WTC11 (cell line): ENCODE results near the gene ITK. TPM values are rescaled to one million over a fixed set of nuclear protein-coding genes. Genes with fewer than 3 reads are reported as not detected.
A peak's percentile ranks its signal among the peaks of the same experiment; 100 is the strongest.

ENCODE experiments used
- ATAC-seq: fragments of 200-7000 bp; cut with Tn5 transposase; 2 replicates; pipeline ENCODE4 v1.10.0; 2021; ENCODE audit warnings: mild to moderate bottlenecking, moderate library complexity
- CTCF ChIA-PET: fragments of 300-600 bp; sonication (Branson Sonifier 250); formaldehyde crosslinking; loops from one replicate; lab custom pipeline; 2021; ENCODE audit warnings: antibody characterized with exemption; lab: Charles Lee
- POLR2A ChIA-PET: fragments of 350-600 bp; sonication (Branson Sonifier 250); formaldehyde crosslinking; loops from one replicate; lab custom pipeline; 2021; ENCODE audit warnings: antibody characterized with exemption; lab: Charles Lee
- DNase-seq: peaks from one replicate; pipeline ENCODE4 v3.0.0; 2021; ENCODE audit warnings: low spot score
- H3K27ac Mint-ChIP-seq: 2 replicates; pipeline ENCODE4 v1.8.0; 2021; ENCODE audit warnings: mixed read lengths
- H3K27me3 Mint-ChIP-seq: 2 replicates; pipeline ENCODE4 v1.8.0; 2021; ENCODE audit warnings: low read depth, mild to moderate bottlenecking, moderate library complexity, mixed read lengths
- H3K36me3 Mint-ChIP-seq: 2 replicates; pipeline ENCODE4 v1.8.0; 2021; ENCODE audit warnings: mixed read lengths
- H3K4me1 Mint-ChIP-seq: 2 replicates; pipeline ENCODE4 v1.8.0; 2022; ENCODE audit warnings: mixed read lengths
- H3K4me3 Mint-ChIP-seq: 2 replicates; pipeline ENCODE4 v1.8.0; 2021; ENCODE audit warnings: mild to moderate bottlenecking, moderate library complexity, mixed read lengths
- H3K9me3 Mint-ChIP-seq: 2 replicates; pipeline ENCODE4 v1.8.0; 2021; ENCODE audit warnings: mixed read lengths
- ESRRA ChIP-seq: sonication (generic); formaldehyde crosslinking; IDR thresholded peaks from 2 replicates; pipeline ENCODE4 v1.8.1; 2022; ENCODE audit warnings: mild to moderate bottlenecking, missing genetic modification reagents, borderline replicate concordance
- FOXK1 ChIP-seq: sonication (generic); formaldehyde crosslinking; IDR thresholded peaks from 2 replicates; pipeline ENCODE4 v1.8.0; 2022; ENCODE audit warnings: mild to moderate bottlenecking, moderate library complexity, missing genetic modification reagents
- KAT7 ChIP-seq: sonication (generic); formaldehyde crosslinking; IDR thresholded peaks from 2 replicates; pipeline ENCODE4 v1.8.1; 2023; ENCODE audit warnings: missing genetic modification reagents, mild to moderate bottlenecking, borderline replicate concordance
- NFATC4 ChIP-seq: fragments of 250-450 bp; sonication (Bioruptor Pico); IDR thresholded peaks from 2 replicates; pipeline ENCODE4 v1.9.0; 2021; ENCODE audit warnings: mild to moderate bottlenecking
- NFYB ChIP-seq: sonication (generic); formaldehyde crosslinking; conservative IDR thresholded peaks from 2 replicates; pipeline ENCODE4 v1.8.0; 2022; ENCODE audit warnings: low read depth, missing genetic modification reagents
- NR3C1 ChIP-seq: sonication (generic); formaldehyde crosslinking; conservative IDR thresholded peaks from 2 replicates; pipeline ENCODE4 v1.8.1; 2023; ENCODE audit warnings: low read depth, mild to moderate bottlenecking, missing genetic modification reagents
- RORB ChIP-seq: fragments of 250-450 bp; sonication (Bioruptor Pico); IDR thresholded peaks from 2 replicates; pipeline ENCODE4 v1.9.0; 2021; ENCODE audit warnings: mild to moderate bottlenecking
- SP1 ChIP-seq: sonication (generic); formaldehyde crosslinking; conservative IDR thresholded peaks from 2 replicates; pipeline ENCODE4 v1.8.1; 2022; ENCODE audit warnings: missing genetic modification reagents
- TEAD1 ChIP-seq: sonication (generic); formaldehyde crosslinking; IDR thresholded peaks from 2 replicates; pipeline ENCODE4 v1.8.0; 2022; ENCODE audit warnings: mild to moderate bottlenecking, missing genetic modification reagents
- total RNA-seq: library from RNA; stranded (reverse); gene quantifications from 3 replicates; pipeline ENCODE4 v1.2.3, GENCODE V29; 2021
- TF ChIP-seq, protein P1 (sequence below): fragments of 250-450 bp; sonication (Bioruptor Pico); IDR thresholded peaks from 2 replicates; pipeline ENCODE4 v1.9.0; 2021; ENCODE audit warnings: mild to moderate bottlenecking, borderline replicate concordance
- TF ChIP-seq, protein P2 (sequence below): sonication (generic); formaldehyde crosslinking; IDR thresholded peaks from 2 replicates; pipeline ENCODE4 v1.8.0; 2023; ENCODE audit warnings: missing genetic modification reagents, mild to moderate bottlenecking, borderline replicate concordance
- TF ChIP-seq, protein P3 (sequence below): fragments of 200-600 bp; IDR thresholded peaks from 2 replicates; pipeline ENCODE4 v1.8.0; 2022; ENCODE audit warnings: antibody characterized with exemption
- TF ChIP-seq, protein P4 (sequence below): sonication (generic); formaldehyde crosslinking; IDR thresholded peaks from 2 replicates; pipeline ENCODE4 v1.8.0; 2022; ENCODE audit warnings: mild to moderate bottlenecking, missing genetic modification reagents
- TF ChIP-seq, protein P5 (sequence below): fragments of 250-450 bp; sonication (Bioruptor Pico); IDR thresholded peaks from 2 replicates; pipeline ENCODE4 v1.8.0; 2021; ENCODE audit warnings: mild to moderate bottlenecking
- TF ChIP-seq, protein P6 (sequence below): sonication (generic); formaldehyde crosslinking; IDR thresholded peaks from 2 replicates; pipeline ENCODE4 v1.8.1; 2022; ENCODE audit warnings: low read depth, missing genetic modification reagents, borderline replicate concordance
- TF ChIP-seq, protein P7 (sequence below): sonication (generic); formaldehyde crosslinking; IDR thresholded peaks from 2 replicates; pipeline ENCODE4 v1.8.1; 2023; ENCODE audit warnings: mild to moderate bottlenecking, missing genetic modification reagents, moderate library complexity
- TF ChIP-seq, protein P8 (sequence below): fragments of 250-450 bp; sonication (Bioruptor Pico); IDR thresholded peaks from 2 replicates; pipeline ENCODE4 v1.9.0; 2021; ENCODE audit warnings: mild to moderate bottlenecking

ITK gene
- total RNA-seq, 1 experiment from 2014 or later, result 0.52 TPM

DNA sequence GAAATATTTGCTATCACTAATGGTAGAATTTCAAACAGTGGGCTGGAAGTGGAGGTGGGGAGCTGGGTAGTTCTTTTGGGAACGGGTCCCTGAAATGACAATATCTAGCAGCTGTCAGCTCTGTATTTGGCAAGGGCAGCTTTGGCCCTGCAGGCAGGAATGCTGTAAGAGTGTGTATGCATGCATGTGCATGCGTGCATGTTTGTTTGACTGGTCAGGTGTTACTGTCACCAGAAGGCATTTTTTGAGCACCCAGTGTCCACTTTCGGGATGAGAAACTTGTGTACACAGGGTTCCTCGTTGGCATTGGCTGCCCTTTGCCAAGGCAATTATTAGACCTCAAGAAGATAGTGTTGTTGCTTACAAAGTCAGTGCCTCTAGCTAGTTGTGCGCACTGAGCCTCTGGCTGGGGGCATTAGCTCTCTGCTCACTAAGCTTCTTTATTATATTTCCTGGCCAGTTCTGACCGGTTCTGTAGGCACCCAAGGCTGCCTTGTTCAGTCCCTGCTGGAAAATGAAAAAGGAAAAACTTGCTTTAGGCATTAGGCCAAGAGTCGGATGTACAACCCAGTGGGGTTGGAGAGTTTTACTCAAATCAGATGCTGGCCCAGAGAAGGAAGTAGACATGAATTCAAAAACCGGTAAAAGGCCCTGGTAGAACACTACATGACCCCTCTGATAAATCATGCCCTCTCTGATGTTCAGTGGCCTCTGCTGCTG is 87.3 kb downstream of the ITK start (continued):
- TF ChIP-seq, protein P1, sequence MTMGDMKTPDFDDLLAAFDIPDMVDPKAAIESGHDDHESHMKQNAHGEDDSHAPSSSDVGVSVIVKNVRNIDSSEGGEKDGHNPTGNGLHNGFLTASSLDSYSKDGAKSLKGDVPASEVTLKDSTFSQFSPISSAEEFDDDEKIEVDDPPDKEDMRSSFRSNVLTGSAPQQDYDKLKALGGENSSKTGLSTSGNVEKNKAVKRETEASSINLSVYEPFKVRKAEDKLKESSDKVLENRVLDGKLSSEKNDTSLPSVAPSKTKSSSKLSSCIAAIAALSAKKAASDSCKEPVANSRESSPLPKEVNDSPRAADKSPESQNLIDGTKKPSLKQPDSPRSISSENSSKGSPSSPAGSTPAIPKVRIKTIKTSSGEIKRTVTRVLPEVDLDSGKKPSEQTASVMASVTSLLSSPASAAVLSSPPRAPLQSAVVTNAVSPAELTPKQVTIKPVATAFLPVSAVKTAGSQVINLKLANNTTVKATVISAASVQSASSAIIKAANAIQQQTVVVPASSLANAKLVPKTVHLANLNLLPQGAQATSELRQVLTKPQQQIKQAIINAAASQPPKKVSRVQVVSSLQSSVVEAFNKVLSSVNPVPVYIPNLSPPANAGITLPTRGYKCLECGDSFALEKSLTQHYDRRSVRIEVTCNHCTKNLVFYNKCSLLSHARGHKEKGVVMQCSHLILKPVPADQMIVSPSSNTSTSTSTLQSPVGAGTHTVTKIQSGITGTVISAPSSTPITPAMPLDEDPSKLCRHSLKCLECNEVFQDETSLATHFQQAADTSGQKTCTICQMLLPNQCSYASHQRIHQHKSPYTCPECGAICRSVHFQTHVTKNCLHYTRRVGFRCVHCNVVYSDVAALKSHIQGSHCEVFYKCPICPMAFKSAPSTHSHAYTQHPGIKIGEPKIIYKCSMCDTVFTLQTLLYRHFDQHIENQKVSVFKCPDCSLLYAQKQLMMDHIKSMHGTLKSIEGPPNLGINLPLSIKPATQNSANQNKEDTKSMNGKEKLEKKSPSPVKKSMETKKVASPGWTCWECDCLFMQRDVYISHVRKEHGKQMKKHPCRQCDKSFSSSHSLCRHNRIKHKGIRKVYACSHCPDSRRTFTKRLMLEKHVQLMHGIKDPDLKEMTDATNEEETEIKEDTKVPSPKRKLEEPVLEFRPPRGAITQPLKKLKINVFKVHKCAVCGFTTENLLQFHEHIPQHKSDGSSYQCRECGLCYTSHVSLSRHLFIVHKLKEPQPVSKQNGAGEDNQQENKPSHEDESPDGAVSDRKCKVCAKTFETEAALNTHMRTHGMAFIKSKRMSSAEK (CRISPR knock-in tag), result no peak
- TF ChIP-seq, all 79 proteins: peak for 0

DNA sequence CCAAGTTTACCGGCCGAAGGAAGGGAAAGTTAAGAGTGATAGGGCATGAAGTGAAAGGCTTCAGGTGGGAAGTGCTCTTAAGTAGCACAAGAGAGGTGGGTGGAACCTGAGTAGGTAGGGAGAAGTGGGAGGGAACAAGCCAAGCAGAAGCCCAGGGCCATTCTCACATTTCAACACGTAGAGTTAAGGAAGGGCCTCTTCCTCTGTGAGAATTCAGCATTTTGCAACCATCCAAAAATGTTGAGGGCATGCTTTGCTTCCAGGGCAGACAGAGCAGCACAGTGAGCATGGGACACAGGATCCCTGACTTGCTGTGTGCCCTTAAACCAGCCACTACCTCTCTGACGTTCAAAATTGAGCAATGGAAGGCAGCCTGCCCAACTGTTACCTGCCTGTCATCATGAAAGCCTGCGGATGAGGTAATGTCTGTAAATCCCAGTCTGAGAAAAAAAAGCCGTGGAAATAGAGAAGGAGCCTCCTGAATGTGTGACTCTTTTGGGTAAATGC is 88.6 kb downstream of the ITK start:
- CTCF ChIA-PET, result no interaction called here
- POLR2A ChIA-PET, result no interaction called here
- Mint-ChIP-seq H3K27me3 (peaks cover 3% of the 10 kb centered on the region; the same call in 1 of the 2 replicates), H3K4me3 (peak overlapping the region; percentile 21), H3K36me3 (no peaks in the 10 kb centered on the region), H3K4me1 (peaks cover 49% of the 10 kb centered on the region), H3K27ac (peak overlapping the region; percentile 67), H3K9me3 (no peaks in the 10 kb centered on the region)
- ATAC-seq (peak; percentile 45), DNase-seq (no peak)
- TF ChIP-seq, protein P2, sequence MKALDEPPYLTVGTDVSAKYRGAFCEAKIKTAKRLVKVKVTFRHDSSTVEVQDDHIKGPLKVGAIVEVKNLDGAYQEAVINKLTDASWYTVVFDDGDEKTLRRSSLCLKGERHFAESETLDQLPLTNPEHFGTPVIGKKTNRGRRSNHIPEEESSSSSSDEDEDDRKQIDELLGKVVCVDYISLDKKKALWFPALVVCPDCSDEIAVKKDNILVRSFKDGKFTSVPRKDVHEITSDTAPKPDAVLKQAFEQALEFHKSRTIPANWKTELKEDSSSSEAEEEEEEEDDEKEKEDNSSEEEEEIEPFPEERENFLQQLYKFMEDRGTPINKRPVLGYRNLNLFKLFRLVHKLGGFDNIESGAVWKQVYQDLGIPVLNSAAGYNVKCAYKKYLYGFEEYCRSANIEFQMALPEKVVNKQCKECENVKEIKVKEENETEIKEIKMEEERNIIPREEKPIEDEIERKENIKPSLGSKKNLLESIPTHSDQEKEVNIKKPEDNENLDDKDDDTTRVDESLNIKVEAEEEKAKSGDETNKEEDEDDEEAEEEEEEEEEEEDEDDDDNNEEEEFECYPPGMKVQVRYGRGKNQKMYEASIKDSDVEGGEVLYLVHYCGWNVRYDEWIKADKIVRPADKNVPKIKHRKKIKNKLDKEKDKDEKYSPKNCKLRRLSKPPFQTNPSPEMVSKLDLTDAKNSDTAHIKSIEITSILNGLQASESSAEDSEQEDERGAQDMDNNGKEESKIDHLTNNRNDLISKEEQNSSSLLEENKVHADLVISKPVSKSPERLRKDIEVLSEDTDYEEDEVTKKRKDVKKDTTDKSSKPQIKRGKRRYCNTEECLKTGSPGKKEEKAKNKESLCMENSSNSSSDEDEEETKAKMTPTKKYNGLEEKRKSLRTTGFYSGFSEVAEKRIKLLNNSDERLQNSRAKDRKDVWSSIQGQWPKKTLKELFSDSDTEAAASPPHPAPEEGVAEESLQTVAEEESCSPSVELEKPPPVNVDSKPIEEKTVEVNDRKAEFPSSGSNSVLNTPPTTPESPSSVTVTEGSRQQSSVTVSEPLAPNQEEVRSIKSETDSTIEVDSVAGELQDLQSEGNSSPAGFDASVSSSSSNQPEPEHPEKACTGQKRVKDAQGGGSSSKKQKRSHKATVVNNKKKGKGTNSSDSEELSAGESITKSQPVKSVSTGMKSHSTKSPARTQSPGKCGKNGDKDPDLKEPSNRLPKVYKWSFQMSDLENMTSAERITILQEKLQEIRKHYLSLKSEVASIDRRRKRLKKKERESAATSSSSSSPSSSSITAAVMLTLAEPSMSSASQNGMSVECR, result no peak
- TF ChIP-seq ESRRA (CRISPR knock-in tag), result no peak
- TF ChIP-seq, protein P3, sequence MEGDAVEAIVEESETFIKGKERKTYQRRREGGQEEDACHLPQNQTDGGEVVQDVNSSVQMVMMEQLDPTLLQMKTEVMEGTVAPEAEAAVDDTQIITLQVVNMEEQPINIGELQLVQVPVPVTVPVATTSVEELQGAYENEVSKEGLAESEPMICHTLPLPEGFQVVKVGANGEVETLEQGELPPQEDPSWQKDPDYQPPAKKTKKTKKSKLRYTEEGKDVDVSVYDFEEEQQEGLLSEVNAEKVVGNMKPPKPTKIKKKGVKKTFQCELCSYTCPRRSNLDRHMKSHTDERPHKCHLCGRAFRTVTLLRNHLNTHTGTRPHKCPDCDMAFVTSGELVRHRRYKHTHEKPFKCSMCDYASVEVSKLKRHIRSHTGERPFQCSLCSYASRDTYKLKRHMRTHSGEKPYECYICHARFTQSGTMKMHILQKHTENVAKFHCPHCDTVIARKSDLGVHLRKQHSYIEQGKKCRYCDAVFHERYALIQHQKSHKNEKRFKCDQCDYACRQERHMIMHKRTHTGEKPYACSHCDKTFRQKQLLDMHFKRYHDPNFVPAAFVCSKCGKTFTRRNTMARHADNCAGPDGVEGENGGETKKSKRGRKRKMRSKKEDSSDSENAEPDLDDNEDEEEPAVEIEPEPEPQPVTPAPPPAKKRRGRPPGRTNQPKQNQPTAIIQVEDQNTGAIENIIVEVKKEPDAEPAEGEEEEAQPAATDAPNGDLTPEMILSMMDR, result no peak
- TF ChIP-seq, protein P4, sequence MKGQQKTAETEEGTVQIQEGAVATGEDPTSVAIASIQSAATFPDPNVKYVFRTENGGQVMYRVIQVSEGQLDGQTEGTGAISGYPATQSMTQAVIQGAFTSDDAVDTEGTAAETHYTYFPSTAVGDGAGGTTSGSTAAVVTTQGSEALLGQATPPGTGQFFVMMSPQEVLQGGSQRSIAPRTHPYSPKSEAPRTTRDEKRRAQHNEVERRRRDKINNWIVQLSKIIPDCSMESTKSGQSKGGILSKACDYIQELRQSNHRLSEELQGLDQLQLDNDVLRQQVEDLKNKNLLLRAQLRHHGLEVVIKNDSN (CRISPR knock-in tag), result no peak
- no peak for TF ChIP-seq NR3C1 (CRISPR knock-in tag)
- TF ChIP-seq, protein P5, sequence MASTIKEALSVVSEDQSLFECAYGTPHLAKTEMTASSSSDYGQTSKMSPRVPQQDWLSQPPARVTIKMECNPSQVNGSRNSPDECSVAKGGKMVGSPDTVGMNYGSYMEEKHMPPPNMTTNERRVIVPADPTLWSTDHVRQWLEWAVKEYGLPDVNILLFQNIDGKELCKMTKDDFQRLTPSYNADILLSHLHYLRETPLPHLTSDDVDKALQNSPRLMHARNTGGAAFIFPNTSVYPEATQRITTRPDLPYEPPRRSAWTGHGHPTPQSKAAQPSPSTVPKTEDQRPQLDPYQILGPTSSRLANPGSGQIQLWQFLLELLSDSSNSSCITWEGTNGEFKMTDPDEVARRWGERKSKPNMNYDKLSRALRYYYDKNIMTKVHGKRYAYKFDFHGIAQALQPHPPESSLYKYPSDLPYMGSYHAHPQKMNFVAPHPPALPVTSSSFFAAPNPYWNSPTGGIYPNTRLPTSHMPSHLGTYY (CRISPR knock-in tag), result no peak
- TF ChIP-seq NFATC4 (CRISPR knock-in tag), result no peak
- TF ChIP-seq RORB (CRISPR knock-in tag), result no peak
- TF ChIP-seq, protein P6, sequence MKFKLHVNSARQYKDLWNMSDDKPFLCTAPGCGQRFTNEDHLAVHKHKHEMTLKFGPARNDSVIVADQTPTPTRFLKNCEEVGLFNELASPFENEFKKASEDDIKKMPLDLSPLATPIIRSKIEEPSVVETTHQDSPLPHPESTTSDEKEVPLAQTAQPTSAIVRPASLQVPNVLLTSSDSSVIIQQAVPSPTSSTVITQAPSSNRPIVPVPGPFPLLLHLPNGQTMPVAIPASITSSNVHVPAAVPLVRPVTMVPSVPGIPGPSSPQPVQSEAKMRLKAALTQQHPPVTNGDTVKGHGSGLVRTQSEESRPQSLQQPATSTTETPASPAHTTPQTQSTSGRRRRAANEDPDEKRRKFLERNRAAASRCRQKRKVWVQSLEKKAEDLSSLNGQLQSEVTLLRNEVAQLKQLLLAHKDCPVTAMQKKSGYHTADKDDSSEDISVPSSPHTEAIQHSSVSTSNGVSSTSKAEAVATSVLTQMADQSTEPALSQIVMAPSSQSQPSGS, result no peak
- TF ChIP-seq, protein P7, sequence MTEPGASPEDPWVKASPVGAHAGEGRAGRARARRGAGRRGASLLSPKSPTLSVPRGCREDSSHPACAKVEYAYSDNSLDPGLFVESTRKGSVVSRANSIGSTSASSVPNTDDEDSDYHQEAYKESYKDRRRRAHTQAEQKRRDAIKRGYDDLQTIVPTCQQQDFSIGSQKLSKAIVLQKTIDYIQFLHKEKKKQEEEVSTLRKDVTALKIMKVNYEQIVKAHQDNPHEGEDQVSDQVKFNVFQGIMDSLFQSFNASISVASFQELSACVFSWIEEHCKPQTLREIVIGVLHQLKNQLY (CRISPR knock-in tag), result no peak
- no peak for TF ChIP-seq SP1 (CRISPR knock-in tag)
- no peak for TF ChIP-seq TEAD1 (CRISPR knock-in tag)
- TF ChIP-seq, protein P8, sequence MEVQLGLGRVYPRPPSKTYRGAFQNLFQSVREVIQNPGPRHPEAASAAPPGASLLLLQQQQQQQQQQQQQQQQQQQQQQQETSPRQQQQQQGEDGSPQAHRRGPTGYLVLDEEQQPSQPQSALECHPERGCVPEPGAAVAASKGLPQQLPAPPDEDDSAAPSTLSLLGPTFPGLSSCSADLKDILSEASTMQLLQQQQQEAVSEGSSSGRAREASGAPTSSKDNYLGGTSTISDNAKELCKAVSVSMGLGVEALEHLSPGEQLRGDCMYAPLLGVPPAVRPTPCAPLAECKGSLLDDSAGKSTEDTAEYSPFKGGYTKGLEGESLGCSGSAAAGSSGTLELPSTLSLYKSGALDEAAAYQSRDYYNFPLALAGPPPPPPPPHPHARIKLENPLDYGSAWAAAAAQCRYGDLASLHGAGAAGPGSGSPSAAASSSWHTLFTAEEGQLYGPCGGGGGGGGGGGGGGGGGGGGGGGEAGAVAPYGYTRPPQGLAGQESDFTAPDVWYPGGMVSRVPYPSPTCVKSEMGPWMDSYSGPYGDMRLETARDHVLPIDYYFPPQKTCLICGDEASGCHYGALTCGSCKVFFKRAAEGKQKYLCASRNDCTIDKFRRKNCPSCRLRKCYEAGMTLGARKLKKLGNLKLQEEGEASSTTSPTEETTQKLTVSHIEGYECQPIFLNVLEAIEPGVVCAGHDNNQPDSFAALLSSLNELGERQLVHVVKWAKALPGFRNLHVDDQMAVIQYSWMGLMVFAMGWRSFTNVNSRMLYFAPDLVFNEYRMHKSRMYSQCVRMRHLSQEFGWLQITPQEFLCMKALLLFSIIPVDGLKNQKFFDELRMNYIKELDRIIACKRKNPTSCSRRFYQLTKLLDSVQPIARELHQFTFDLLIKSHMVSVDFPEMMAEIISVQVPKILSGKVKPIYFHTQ (CRISPR knock-in tag), result no peak
- no peak for TF ChIP-seq NFYB (CRISPR knock-in tag)
- no peak for TF ChIP-seq KAT7
- no peak for TF ChIP-seq FOXK1 (CRISPR knock-in tag)
